HG03039 (cell line): ENCODE measurements around the gene TLCD3A.
"Not testable (repeated sequence)": the region's sequence is repeated elsewhere in the genome, so short reads cannot be mapped to it uniquely, and the experiment has no call there.

Source experiments
- ATAC-seq: cut with Tn5 transposase; IDR thresholded peaks from one replicate; pipeline ENCODE4 v1.9.1; 2021; ENCODE audit warnings: mild to moderate bottlenecking, moderate library complexity; ENCODE audit not compliant: unreplicated experiment

The TLCD3A gene

DNA sequence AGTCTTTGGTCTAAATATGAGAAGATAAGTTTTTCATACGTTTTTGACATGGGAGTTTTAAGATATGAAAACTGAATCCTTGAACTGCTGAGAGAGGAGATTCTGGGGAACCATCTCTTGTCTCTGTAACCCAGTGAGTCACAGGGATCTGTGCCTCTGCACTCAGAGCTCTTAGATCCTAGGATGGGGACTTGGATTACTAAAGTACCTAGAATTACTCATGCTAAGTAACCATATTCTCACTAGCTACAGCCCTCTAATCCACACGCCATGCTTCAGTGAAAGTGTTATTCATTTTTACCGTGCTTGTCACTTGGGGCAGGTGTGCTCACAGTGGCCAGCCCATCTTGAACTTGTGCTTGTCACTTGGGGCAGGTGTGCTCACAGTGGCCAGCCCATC, 51.7 kb downstream of the TLCD3A start:
- ATAC-seq, result no peak

DNA sequence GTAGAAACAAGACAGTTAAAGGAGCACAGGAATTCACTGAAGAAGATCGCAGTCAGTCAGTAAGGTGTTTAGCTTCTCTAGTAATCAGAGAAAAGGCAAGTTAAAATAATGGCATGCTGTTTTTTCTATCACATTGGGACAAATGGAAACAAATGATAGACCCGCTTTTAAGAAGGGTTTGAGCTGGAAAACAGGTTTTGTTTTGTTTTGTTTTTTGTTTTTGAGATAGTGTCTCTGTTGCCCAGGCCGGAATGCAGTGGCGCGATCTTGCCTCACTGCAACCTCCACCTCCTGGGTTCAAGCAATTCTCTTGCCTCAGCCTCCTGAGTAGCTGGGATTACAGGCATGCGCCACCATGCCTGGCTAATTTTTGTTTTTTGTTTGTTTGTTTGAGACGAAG, 53.5 kb downstream of the TLCD3A start:
- not testable (repeated sequence) for ATAC-seq

DNA sequence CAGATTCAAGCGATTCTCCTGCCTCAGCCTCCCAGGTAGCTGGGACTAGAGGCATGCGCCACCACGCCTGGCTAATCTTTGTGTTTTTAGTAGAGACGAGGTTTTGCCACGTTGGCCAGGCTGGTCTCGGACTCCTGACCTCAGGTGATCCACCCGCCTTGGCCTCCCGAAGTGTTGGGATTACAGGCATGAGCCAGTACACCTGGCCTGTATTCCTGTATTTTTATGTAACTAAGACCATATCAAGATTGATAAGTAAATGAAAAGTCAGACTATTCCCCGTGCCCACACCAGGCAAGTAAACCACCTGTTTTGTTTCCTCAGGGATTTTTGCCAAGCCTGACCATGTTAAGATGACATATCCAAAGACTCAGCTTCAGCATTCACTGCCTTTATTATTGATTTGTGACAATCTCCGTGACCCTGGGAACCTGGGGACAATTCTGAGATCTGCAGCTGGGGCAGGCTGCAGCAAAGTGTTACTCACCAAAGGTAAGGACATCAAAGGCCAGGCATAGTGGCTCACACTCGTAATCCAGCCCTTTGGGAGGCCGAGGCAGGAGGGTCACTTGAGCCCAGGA, 55.3 kb downstream of the TLCD3A start:
- no peak for ATAC-seq

DNA sequence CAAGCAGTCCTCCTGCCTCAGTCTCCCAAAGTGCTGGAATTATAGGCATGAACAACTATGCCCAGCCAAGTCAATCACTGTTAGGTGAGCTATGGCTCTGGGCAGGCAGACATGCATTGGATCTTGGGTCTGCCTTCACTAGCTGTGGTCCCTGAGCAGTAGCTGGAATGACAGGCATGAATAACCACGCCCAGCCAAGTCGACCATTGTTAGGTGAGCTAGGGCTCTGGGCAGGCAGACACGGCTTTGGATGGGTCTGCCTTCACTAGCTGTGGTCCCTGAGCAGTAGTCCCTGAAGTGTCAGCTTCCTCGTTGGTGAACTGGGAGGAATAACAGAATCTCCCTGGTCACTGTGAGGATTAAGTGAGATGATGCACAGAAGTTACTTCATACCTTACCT, 56.2 kb downstream of the TLCD3A start:
- no peak for ATAC-seq

GRCh38 chr17:789160-789840, 56.9 kb downstream of the TLCD3A start:
- no peak for ATAC-seq

DNA sequence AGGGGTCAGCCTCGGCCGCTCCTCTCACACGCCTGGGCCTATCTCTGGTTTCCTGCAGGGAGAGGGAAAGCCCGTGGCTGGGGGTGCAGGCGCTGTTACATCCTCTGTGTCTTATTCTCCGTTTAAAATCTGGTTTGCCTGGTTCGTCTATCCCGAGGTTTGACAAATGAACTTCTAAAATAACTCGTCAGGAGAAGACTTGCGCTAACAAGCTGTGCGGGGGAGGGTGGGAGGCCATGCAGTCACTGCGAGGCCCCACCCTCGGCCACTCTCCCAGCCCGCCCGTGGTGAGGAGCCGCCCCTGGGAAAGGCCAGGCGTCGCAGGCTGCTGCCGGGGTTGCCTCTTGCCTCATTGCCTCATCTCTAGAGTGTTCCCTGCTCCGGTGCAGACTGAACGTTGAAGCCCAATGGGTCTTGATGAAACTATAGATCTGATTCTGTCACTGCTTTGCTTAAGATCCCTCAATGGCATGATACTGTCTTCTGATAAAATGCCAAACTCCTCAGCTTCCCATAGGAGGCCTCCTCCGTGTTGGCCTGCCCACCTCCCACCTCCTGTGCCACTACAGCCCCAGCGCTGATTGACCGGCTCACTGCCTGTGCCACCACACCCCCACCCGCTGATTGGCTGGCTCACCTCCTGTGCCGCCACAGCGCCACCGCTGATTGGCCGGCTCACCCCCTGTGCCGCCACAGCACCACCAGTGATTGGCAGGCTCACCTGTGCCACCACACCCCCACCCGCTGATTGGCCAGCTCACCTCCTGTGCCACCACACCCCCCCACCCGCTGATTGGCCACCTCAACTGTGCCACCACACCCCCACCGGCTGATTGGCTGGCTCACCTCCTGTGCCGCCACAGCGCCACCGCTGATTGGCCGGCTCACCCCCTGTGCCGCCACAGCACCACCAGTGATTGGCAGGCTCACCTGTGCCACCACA, 57.8 kb downstream of the TLCD3A start:
- not testable (repeated sequence) for ATAC-seq

- not testable (repeated sequence) for ATAC-seq
Observed at GRCh38 chr17:790874-791247, 58.5 kb downstream of the TLCD3A start.

DNA sequence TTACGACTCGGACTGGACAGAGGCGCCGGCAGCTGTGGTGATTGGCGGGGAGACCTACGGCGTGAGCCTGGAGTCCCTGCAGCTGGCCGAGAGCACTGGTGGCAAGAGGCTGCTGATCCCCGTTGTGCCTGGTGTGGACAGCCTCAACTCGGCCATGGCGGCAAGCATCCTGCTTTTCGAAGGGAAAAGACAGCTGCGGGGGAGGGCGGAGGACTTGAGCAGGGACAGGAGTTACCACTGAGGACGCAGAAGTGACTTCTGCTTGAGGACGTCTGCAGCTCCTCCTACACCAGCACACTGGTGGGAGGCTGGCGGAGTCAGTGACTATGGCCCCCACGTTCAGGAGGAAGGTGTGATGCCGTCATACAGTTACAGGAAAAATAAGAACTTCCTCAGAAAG, 59.4 kb downstream of the TLCD3A start:
- no peak for ATAC-seq

GRCh38 chr17:792277-792676, 59.9 kb downstream of the TLCD3A start:
- no peak for ATAC-seq
